ENCODE data around the gene MTHFSD. TPM values are rescaled to one million over a fixed set of nuclear protein-coding genes. Genes with fewer than 3 reads are reported as not detected.

The MTHFSD gene
- total and polyA plus RNA-seq, 2 of the 8 experiments (the other 6 are each of a cell fraction or from before 2014, with no cell fraction given): 7.1 to 9.8 TPM

DNA sequence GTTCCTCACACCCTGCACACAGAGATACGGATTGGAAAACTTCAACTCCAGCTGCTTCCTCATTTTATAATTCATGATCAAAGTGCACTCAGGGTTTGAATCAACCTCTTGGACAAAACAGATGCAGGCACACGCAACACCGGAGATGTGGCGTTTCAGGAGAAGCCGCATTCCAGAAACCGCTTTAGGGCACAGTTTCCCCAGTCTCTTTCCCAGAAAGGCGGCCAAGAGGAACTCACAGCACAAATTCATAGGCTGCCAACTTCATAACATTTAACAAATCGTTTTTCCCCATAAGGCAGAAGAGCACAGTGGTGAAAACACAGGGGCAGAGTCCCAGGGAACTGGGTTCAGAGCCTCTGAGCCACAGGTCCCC is 8.4 kb downstream of the MTHFSD start (continued):
- TF ChIP-seq USF2 (IDR thresholded peaks at IDR 0.05; ENCODE audit: low read length) (no peak), CBX8 (IDR thresholded peaks at IDR 0.05; ENCODE audit: borderline replicate concordance, low read depth, low read length) (no peak)

All from H1 (cell line).